ENCODE data around the gene MYBPHL.

MYBPHL gene

DNA sequence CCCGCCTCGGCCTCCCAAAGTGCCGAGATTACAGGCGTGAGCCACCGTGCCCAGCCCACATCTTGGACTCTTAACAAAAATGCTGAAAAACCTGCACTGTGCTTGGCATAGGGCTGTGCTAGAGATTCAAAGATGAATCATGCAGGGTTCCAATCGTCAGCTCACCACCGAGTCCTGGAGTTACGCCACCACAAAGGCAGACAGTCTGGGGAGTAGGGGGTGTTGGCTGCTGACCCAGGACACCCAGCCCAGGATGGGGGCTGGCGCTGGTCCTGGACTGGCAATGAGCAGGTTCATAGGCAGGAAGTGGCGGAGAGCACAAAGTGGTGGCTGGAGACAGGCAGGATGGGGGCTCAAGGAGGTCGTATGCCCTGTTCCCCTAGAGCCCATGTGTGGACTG, 39.8 kb downstream of the MYBPHL start:
- TF ChIP-seq CTCF (IDR thresholded peaks at IDR 0.05; ENCODE audit: extremely low read depth, missing control alignments), result no peak
- no peak for DNase-seq (ENCODE audit: low spot score)

GRCh38 chr1:109265741-109266330, 41.0 kb downstream of the MYBPHL start:
- DNase-seq (ENCODE audit: low spot score), result no peak
- TF ChIP-seq CTCF (IDR thresholded peaks at IDR 0.05; ENCODE audit: extremely low read depth, missing control alignments), result no peak

- no peak for DNase-seq (ENCODE audit: low spot score)
- no peak for TF ChIP-seq CTCF (IDR thresholded peaks at IDR 0.05; ENCODE audit: extremely low read depth, missing control alignments)
Observed at GRCh38 chr1:109265016-109265415, 41.8 kb downstream of the MYBPHL start.

- no peak for TF ChIP-seq CTCF (IDR thresholded peaks at IDR 0.05; ENCODE audit: extremely low read depth, missing control alignments)
- DNase-seq (ENCODE audit: low spot score), result no peak
Observed at GRCh38 chr1:109264379-109264755, 42.4 kb downstream of the MYBPHL start.

DNA sequence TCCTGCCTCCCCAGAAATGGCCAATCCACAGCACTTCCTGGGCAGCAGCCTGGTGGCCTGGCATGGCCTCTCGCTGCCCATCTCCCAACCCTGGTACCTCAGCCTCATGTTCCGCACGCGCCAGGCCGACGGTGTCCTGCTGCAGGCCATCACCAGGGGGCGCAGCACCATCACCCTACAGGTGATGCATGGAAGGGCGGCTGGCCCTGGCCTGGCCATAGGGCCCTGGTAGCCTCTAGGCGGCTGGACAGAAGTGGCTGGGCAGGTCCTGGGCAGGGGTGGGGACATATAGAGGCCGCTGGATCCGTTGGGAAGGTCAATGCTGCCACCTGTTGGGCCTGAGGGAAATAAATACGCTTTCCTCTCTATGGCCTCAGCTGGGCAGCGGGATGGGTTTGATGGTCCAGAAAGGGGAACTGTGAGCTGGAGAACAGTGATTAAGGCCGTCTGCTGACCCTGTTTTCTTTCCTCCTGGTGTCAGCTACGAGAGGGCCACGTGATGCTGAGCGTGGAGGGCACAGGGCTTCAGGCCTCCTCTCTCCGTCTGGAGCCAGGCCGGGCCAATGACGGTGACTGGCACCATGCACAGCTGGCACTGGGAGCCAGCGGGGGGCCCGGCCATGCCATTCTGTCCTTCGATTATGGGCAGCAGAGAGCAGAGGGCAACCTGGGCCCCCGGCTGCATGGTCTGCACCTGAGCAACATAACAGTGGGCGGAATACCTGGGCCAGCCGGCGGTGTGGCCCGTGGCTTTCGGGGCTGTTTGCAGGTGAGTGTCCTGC, 43.0 kb downstream of the MYBPHL start:
- DNase-seq (ENCODE audit: low spot score), result peak; percentile 90
- peak; percentile 96 for TF ChIP-seq CTCF (IDR thresholded peaks at IDR 0.05; ENCODE audit: extremely low read depth, missing control alignments)

GRCh38 chr1:109263234-109263596, 43.6 kb downstream of the MYBPHL start:
- DNase-seq (ENCODE audit: low spot score), result no peak
- no peak for TF ChIP-seq CTCF (IDR thresholded peaks at IDR 0.05; ENCODE audit: extremely low read depth, missing control alignments)

GRCh38 chr1:109262231-109263055, 44.4 kb downstream of the MYBPHL start:
- no peak for TF ChIP-seq CTCF (IDR thresholded peaks at IDR 0.05; ENCODE audit: extremely low read depth, missing control alignments)

More at GRCh38 chr1:109262231-109263055, 44.4 kb downstream of the MYBPHL start:
- no peak for DNase-seq (ENCODE audit: low spot score)
